ENCODE data around the gene SLC34A2. TPM values are rescaled to one million over a fixed set of nuclear protein-coding genes. Genes with fewer than 3 reads are reported as not detected.

The SLC34A2 gene
- total RNA-seq, 2 donors from 2014 or later = 4.2 to 6.4 TPM

- TF ChIP-seq, protein P1, sequence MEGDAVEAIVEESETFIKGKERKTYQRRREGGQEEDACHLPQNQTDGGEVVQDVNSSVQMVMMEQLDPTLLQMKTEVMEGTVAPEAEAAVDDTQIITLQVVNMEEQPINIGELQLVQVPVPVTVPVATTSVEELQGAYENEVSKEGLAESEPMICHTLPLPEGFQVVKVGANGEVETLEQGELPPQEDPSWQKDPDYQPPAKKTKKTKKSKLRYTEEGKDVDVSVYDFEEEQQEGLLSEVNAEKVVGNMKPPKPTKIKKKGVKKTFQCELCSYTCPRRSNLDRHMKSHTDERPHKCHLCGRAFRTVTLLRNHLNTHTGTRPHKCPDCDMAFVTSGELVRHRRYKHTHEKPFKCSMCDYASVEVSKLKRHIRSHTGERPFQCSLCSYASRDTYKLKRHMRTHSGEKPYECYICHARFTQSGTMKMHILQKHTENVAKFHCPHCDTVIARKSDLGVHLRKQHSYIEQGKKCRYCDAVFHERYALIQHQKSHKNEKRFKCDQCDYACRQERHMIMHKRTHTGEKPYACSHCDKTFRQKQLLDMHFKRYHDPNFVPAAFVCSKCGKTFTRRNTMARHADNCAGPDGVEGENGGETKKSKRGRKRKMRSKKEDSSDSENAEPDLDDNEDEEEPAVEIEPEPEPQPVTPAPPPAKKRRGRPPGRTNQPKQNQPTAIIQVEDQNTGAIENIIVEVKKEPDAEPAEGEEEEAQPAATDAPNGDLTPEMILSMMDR (conservative IDR thresholded peaks at IDR 0.05) = no peak
- Histone ChIP-seq H3K9ac (ENCODE audit: extremely low read depth, low read length, poor library complexity, severe bottlenecking) (no peak overlapping the region), H3K36me3 (ENCODE audit: control insufficient read depth, insufficient read depth, low read length) (no peaks in the 10 kb centered on the region), H3K27ac (ENCODE audit: low read depth, low read length) (no peak overlapping the region), H3K4me3 (ENCODE audit: low read length) (no peak overlapping the region), H3K27me3 (ENCODE audit: control insufficient read depth, insufficient read depth, low read length, poor library complexity, severe bottlenecking) (no peaks in the 10 kb centered on the region), H3K9me3 (ENCODE audit: control insufficient read depth, low read length) (no peaks in the 10 kb centered on the region), H3K4me1 (ENCODE audit: control insufficient read depth, insufficient read depth, low read length) (no peaks in the 10 kb centered on the region)
- Mint-ChIP-seq H3K4me3 (no peak overlapping the region), H3K27ac (no peak overlapping the region), H3K27me3 (ENCODE audit: insufficient read depth) (peaks cover 3% of the 10 kb centered on the region), H3K4me1 (no peaks in the 10 kb centered on the region), H3K9me3 (no peaks in the 10 kb centered on the region), H3K36me3 (ENCODE audit: low read depth) (no peaks in the 10 kb centered on the region)
- no peak for DNase-seq
- 74 to 86% methylated on average over 2 to 4 of the region's 4 CpGs for WGBS, 2 experiments (ENCODE audit: insufficient coverage in 1 of 2, insufficient read length in 1 of 2)
These were observed 23.5 kb upstream of the SLC34A2 start for GRCh38 chr4:25632135-25632534.

DNA sequence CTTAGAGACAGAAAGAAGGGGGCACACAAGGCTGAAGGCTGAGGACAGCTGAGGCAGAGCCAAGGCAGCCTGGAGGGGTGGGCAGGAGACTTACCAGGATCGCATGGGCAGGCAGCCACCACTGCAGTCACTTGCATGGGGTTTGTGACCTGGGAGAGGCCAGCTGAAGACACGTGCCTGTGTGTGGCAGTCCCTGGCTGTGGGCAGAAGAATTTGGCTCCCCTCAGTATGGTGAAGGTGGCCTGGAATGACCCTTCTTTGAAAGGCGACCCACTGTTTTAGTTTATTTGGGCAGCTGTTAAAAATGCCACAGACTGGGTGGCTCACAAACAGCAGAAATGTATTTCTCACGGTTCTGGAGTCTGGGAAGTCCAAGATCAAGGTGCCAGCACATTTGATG is 22.1 kb upstream of the SLC34A2 start:
- Mint-ChIP-seq H3K4me3 (no peak overlapping the region), H3K4me1 (no peaks in the 10 kb centered on the region), H3K27me3 (ENCODE audit: insufficient read depth) (peaks cover 6% of the 10 kb centered on the region), H3K36me3 (ENCODE audit: low read depth) (no peaks in the 10 kb centered on the region), H3K27ac (no peak overlapping the region), H3K9me3 (no peaks in the 10 kb centered on the region)
- TF ChIP-seq, protein P1 (conservative IDR thresholded peaks at IDR 0.05) = no peak
- no peak overlapping the region for H3K9ac ChIP-seq (ENCODE audit: extremely low read depth, low read length, poor library complexity, severe bottlenecking)
- no peaks in the 10 kb centered on the region for H3K9me3 ChIP-seq (ENCODE audit: control insufficient read depth, low read length)
- H3K4me3 ChIP-seq (ENCODE audit: low read length) = no peak overlapping the region
- no peaks in the 10 kb centered on the region for H3K36me3 ChIP-seq (ENCODE audit: control insufficient read depth, insufficient read depth, low read length)
- H3K4me1 ChIP-seq (ENCODE audit: control insufficient read depth, insufficient read depth, low read length) = no peaks in the 10 kb centered on the region
- no peak for DNase-seq
- 85 to 90% methylated on average over 4 of the region's 4 CpGs for WGBS, 2 experiments (ENCODE audit: insufficient coverage in 1 of 2, insufficient read length in 1 of 2)
- H3K27ac ChIP-seq (ENCODE audit: low read depth, low read length) = no peak overlapping the region
- H3K27me3 ChIP-seq (ENCODE audit: control insufficient read depth, insufficient read depth, low read length, poor library complexity, severe bottlenecking) = no peaks in the 10 kb centered on the region

DNA sequence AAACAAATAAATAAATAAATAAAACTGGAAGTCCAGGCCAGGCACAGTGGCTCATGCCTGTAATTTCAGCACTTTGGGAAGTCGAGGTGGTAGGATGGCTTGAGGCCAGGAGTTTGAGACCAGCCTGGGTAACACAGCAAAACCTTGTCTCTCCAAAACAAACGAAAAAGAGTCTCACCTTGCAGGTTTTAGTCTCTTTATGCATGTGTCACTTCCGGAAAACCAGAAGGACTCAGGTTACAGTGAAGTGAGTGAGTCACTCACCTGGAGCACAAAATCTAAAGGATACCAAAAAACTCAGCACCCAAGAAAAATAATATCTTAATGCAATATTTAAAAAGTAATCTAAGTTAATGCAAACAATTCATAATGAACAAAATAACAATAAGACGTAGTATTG is 20.1 kb upstream of the SLC34A2 start:
- 85 to 97% methylated on average over 3 to 4 of the region's 4 CpGs for WGBS, 2 experiments (ENCODE audit: insufficient coverage in 1 of 2, insufficient read length in 1 of 2)
- H3K27ac Mint-ChIP-seq = no peak overlapping the region
- Histone ChIP-seq H3K4me3 (ENCODE audit: low read length) (no peak overlapping the region), H3K9me3 (ENCODE audit: control insufficient read depth, low read length) (no peaks in the 10 kb centered on the region), H3K4me1 (ENCODE audit: control insufficient read depth, insufficient read depth, low read length) (no peaks in the 10 kb centered on the region), H3K27me3 (ENCODE audit: control insufficient read depth, insufficient read depth, low read length, poor library complexity, severe bottlenecking) (no peaks in the 10 kb centered on the region), H3K27ac (ENCODE audit: low read depth, low read length) (no peak overlapping the region), H3K36me3 (ENCODE audit: control insufficient read depth, insufficient read depth, low read length) (no peaks in the 10 kb centered on the region), H3K9ac (ENCODE audit: extremely low read depth, low read length, poor library complexity, severe bottlenecking) (no peak overlapping the region)
- H3K36me3 Mint-ChIP-seq (ENCODE audit: low read depth) = no peaks in the 10 kb centered on the region
- peaks cover 6% of the 10 kb centered on the region for H3K27me3 Mint-ChIP-seq (ENCODE audit: insufficient read depth)
- no peaks in the 10 kb centered on the region for H3K4me1 Mint-ChIP-seq
- TF ChIP-seq, protein P1 (conservative IDR thresholded peaks at IDR 0.05) = no peak
- no peaks in the 10 kb centered on the region for H3K9me3 Mint-ChIP-seq
- no peak for DNase-seq
- H3K4me3 Mint-ChIP-seq = no peak overlapping the region
